Measurements from ENCODE around the gene TTC9B.

TTC9B gene

DNA sequence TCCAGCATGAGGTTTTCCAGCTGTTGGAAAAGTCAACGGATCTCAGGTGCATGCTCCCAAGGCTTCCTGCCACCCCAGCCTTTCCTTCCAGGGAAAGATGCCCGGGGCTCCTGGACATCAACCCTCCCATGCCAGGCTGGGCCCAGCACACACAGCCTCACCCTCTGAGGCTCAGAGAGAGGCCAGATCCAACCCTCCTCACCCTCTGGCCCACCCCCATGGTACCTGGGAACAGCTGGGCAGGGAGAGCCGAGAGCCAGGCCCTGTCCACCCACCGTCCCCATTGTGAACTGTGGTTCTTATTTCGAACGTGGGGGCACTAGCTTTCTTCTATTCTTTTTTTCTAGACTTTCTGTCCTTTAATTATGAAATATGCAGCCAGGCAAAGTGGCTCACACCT lies 18.2 kb upstream of the TTC9B start:
- Histone ChIP-seq H3K36me3 (replicated peaks; ENCODE audit: insufficient read depth, low read length) (no peaks in the 10 kb centered on the region), H3K9me2 (replicated peaks; ENCODE audit: insufficient read depth, low read length) (no peaks in the 10 kb centered on the region), H3K9me3 (replicated peaks; ENCODE audit: insufficient read depth, low read length) (no peaks in the 10 kb centered on the region), H3K4me2 (ENCODE audit: low read depth, low read length) (no peak overlapping the region), H3K27me3 (replicated peaks; ENCODE audit: insufficient read depth, low read length) (no peaks in the 10 kb centered on the region), H3F3A (ENCODE audit: insufficient read depth, low read length) (no peaks in the 10 kb centered on the region), H4K20me1 (ENCODE audit: insufficient read depth, low read length) (no peaks in the 10 kb centered on the region), H3K27ac (ENCODE audit: low read length) (no peak overlapping the region), H3K79me2 (ENCODE audit: low read length) (no peaks in the 10 kb centered on the region), H3K4me3 (ENCODE audit: low read length) (no peak overlapping the region), H3K9ac (ENCODE audit: low read length) (no peak overlapping the region), H2AFZ (ENCODE audit: low read length) (no peak overlapping the region), H3K4me1 (ENCODE audit: low read length) (no peaks in the 10 kb centered on the region)
- no peak for DNase-seq
- no peak for TF ChIP-seq EZH2 (optimal IDR thresholded peaks at IDR 0.05; ENCODE audit: low read depth, low read length)
- TF ChIP-seq EZH2phosphoT487 (IDR thresholded peaks at IDR 0.05; ENCODE audit: low read length): no peak
- TF ChIP-seq, protein P1, sequence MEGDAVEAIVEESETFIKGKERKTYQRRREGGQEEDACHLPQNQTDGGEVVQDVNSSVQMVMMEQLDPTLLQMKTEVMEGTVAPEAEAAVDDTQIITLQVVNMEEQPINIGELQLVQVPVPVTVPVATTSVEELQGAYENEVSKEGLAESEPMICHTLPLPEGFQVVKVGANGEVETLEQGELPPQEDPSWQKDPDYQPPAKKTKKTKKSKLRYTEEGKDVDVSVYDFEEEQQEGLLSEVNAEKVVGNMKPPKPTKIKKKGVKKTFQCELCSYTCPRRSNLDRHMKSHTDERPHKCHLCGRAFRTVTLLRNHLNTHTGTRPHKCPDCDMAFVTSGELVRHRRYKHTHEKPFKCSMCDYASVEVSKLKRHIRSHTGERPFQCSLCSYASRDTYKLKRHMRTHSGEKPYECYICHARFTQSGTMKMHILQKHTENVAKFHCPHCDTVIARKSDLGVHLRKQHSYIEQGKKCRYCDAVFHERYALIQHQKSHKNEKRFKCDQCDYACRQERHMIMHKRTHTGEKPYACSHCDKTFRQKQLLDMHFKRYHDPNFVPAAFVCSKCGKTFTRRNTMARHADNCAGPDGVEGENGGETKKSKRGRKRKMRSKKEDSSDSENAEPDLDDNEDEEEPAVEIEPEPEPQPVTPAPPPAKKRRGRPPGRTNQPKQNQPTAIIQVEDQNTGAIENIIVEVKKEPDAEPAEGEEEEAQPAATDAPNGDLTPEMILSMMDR (IDR thresholded peaks at IDR 0.05; ENCODE audit: low read length): no peak

- DNase-seq: no peak
- no peaks in the 10 kb centered on the region for H3K36me3 ChIP-seq (replicated peaks; ENCODE audit: insufficient read depth, low read length)
These were observed 17.8 kb upstream of the TTC9B start for GRCh38 chr19:40236026-40236355.

DNA sequence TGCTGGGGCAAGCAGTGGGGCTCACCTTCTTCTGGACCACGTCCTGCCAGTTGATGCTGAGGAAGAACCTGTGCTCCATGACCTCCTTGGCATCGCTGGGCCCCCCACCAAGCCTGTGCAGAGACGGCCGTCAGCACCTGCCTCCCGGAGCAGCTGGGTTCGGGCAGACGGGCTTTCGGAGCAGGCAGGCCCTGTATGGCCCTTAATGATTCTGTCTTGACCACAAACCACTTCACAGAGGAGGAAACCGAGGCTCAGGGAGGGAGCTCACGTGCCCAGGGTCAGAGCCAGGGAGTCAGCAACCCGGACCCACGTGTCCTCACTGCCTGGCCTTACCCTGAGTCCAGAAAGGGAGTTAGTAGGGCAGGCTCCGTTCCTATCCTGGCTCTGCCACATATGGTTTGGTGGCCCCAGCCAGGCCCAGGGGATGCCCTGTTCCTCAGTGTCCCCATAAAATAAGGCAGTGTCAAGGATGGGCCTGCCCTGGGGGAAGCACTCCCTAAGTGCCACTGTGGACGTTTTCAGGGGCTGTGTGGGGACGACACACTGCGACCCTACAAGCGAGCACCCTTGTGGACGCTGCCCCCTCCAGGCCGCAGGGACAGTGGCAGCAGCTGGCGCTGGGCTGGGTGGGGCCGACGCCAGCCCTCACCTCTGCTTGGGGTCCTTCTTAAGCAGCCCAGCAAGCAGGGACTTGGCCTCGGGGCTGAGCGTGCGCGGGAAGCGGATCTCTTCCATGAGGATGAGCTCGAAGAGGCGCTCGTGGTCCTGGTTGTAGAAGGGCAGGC lies 17.2 kb upstream of the TTC9B start:
- H4K20me1 ChIP-seq (ENCODE audit: insufficient read depth, low read length): no peaks in the 10 kb centered on the region
- no peak for TF ChIP-seq EZH2 (optimal IDR thresholded peaks at IDR 0.05; ENCODE audit: low read depth, low read length)
- TF ChIP-seq, protein P1 (IDR thresholded peaks at IDR 0.05; ENCODE audit: low read length): 0 out of 2 replicates have a peak, but pooled peaks have one; percentile 15
- no peaks in the 10 kb centered on the region for H3F3A ChIP-seq (ENCODE audit: insufficient read depth, low read length)
- H3K27me3 ChIP-seq (replicated peaks; ENCODE audit: insufficient read depth, low read length): no peaks in the 10 kb centered on the region
- no peak for DNase-seq
- H3K79me2 ChIP-seq (ENCODE audit: low read length): no peaks in the 10 kb centered on the region
- H3K27ac ChIP-seq (ENCODE audit: low read length): no peak overlapping the region
- H3K9me2 ChIP-seq (replicated peaks; ENCODE audit: insufficient read depth, low read length): no peaks in the 10 kb centered on the region
- H2AFZ ChIP-seq (ENCODE audit: low read length): no peak overlapping the region
- no peak overlapping the region for H3K9ac ChIP-seq (ENCODE audit: low read length)
- no peaks in the 10 kb centered on the region for H3K4me1 ChIP-seq (ENCODE audit: low read length)
- H3K36me3 ChIP-seq (replicated peaks; ENCODE audit: insufficient read depth, low read length): no peaks in the 10 kb centered on the region
- H3K4me3 ChIP-seq (ENCODE audit: low read length): no peak overlapping the region
- H3K4me2 ChIP-seq (ENCODE audit: low read depth, low read length): no peak overlapping the region
- H3K9me3 ChIP-seq (replicated peaks; ENCODE audit: insufficient read depth, low read length): no peaks in the 10 kb centered on the region

More at GRCh38 chr19:40236026-40236355, 17.8 kb upstream of the TTC9B start:
- TF ChIP-seq, protein P1 (IDR thresholded peaks at IDR 0.05; ENCODE audit: low read length): no peak
- no peak for TF ChIP-seq EZH2phosphoT487 (IDR thresholded peaks at IDR 0.05; ENCODE audit: low read length)
- TF ChIP-seq EZH2 (optimal IDR thresholded peaks at IDR 0.05; ENCODE audit: low read depth, low read length): no peak
- no peak overlapping the region for H3K4me3 ChIP-seq (ENCODE audit: low read length)
- H3K4me2 ChIP-seq (ENCODE audit: low read depth, low read length): no peak overlapping the region
- H3K9me3 ChIP-seq (replicated peaks; ENCODE audit: insufficient read depth, low read length): no peaks in the 10 kb centered on the region
- H3K27me3 ChIP-seq (replicated peaks; ENCODE audit: insufficient read depth, low read length): no peaks in the 10 kb centered on the region
- H4K20me1 ChIP-seq (ENCODE audit: insufficient read depth, low read length): no peaks in the 10 kb centered on the region
- no peaks in the 10 kb centered on the region for H3K4me1 ChIP-seq (ENCODE audit: low read length)
- H3K27ac ChIP-seq (ENCODE audit: low read length): no peak overlapping the region
- no peaks in the 10 kb centered on the region for H3K79me2 ChIP-seq (ENCODE audit: low read length)
- no peak overlapping the region for H3K9ac ChIP-seq (ENCODE audit: low read length)
- no peak overlapping the region for H2AFZ ChIP-seq (ENCODE audit: low read length)
- H3K9me2 ChIP-seq (replicated peaks; ENCODE audit: insufficient read depth, low read length): no peaks in the 10 kb centered on the region
- H3F3A ChIP-seq (ENCODE audit: insufficient read depth, low read length): no peaks in the 10 kb centered on the region

All from MM.1S (cell line).